NOMO-1 (cell line): ENCODE data around the gene POMGNT2.

Source experiments
- DNase-seq, 2 experiments: peaks; one replicate each; lab custom pipeline; 2025; ENCODE audit not compliant: unreplicated experiment in 2 of 2; lab: John Stamatoyannopoulos, UW

Gene POMGNT2

DNA sequence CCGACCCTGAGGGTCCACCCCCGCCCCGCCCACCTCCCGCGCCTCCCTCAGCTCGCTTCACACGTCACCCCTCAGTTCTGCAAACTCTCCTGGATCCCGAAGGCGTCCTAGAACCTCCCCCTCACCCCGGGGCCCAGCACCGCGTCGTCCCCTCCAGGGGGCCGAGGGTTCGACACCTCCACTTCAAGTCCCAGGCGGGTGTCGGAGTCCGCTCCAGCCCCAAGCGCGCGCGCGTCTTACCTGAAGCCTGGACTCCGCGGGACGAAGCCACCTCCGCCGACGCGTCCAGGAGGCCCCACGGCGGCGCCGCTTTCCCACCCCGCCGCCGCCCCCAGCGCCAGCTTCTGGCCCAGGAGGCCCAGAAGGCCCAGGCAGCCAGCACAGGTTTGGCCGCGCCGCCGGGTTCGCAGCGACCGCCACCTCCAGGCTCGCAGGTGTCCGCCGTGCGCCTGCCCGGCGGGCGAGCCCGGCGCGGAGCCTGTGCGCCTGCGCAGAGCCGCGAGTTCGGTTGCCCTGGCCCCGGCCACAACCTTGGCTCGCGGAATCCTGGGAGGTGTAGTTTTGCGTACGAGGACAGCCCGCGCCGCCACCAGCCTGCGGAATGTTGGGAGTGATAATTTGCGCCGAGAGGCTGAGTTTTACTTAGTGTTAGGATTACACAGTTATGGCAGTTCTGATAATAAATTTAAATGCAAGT lies at the start of gene POMGNT2:
Gene POMGNT2, minus strand, starts transcription at position 484 of the 697 bp plus-strand sequence. CDS start 24,648 bp downstream, outside the sequence.
- peak; percentile 77 to 93 for DNase-seq

DNA sequence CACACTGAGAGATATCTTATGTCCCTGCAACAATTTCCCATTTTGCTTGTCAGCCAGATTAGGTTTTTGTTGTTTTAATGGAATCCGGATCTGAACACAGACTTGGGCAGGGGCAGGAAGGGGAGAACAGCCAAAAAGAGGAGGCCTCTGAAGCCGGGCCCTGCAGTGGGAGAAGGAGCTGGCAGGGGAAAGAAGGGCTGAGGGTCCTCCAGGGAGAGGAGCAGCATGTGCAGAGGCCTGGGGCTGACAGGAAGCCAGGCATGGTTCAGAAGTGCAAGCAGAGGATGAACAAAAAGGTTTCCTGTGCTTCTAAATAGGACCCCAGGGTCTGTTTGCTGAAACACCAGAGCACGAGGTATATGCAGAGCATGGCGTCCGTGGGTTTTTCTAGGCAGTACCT lies 49.1 kb upstream of the POMGNT2 start:
- DNase-seq: no peak

DNA sequence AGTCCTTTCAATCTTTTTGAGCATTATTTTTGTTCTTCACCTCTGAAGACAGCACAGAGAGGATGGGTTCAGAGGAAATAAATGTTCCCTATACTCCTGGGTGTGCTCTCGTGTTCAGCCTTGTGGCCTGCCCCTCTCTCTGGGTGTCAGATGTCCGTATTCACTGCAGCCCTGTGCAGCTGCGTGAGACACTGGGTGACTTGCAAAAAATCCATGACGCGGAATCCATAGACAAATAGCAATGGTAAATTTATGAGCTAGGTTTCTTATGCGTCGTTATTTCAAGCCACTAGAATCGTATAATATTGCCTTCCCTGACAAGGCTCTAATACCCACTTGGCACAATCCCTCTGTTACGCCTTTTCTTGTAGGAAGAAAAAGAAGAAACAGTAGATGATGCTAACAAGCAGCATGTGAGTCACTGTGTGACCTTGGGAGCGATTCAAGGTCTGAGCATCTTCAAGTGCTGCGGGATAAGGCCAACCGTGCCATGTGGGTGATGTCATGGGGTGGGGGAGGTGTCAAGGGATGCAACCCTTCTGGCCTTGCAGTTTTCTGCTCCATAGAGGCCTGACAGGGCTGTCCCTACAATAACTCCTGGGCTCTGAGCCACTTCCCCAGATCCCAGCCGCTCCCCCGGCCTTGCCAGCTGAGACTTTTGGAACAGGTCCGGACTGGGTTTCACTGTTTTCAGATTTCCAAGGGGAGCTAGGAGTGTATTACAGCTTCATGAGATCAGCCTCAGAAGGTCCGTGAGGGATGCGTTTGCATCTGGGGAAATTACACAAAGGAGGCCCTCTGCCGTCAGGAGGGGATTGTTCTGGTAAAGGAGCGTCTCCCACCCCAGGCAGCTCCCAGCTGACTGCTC lies 47.6 kb upstream of the POMGNT2 start:
- DNase-seq: no peak

DNA sequence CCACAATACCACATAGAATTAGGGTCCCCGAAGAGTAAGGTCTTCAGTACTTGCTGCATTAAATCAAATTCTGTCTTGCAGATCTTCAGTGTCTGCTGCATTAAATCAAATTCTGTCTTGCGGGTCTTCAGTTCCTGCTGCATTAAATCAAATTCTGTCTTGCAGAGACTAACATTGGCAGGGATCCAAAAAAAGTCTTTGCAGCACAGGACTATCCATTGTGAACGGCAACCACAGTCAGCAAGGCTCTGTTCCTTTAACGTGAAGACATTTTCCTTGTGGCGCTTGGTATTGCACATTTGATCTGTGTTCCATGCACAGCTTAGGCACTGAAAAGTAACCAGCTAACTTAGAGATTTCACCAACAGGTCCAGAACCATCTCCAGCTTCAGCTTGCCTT lies 46.8 kb upstream of the POMGNT2 start:
- DNase-seq: peak in 1 of 2 experiments; percentile 3

DNA sequence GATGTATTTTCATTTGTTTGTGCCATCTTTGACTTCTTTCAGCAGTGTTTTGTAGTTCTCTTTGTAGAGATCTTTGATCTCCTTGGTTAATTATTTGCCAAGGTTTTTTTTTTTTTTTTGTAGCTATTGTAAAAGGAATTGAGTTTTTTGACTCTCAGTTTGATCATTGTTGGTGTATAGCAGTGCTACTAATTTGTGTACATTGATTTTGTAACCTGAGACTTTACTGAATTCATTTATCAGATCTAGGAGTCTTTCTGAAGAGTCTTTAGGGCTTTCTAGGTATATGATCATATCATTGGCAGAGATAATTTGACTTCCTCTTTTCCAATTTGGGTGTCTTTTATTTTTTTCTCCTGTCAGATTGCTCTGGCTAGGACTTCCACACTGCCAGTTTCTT lies 42.2 kb upstream of the POMGNT2 start:
- no peak for DNase-seq

DNA sequence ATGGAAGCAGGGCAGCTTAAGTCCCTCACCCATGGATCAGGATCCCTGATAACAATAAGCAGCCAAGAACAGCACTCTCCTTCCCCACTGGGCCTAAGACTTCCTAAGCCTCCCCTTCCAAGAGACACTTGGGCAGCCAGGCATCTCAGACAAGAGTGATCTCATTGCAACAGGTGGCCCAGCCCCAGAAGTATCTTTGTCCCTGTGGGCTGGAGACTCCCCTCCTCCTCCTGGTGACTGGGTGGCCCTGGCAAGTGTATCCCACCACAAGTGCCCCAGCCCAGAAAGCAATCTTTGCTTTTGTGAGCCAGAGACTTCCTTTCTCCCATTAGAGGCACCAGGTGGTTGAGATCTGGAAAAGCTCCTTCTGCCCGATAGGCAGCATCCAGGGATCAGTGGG lies 40.7 kb upstream of the POMGNT2 start:
- DNase-seq: no peak

DNA sequence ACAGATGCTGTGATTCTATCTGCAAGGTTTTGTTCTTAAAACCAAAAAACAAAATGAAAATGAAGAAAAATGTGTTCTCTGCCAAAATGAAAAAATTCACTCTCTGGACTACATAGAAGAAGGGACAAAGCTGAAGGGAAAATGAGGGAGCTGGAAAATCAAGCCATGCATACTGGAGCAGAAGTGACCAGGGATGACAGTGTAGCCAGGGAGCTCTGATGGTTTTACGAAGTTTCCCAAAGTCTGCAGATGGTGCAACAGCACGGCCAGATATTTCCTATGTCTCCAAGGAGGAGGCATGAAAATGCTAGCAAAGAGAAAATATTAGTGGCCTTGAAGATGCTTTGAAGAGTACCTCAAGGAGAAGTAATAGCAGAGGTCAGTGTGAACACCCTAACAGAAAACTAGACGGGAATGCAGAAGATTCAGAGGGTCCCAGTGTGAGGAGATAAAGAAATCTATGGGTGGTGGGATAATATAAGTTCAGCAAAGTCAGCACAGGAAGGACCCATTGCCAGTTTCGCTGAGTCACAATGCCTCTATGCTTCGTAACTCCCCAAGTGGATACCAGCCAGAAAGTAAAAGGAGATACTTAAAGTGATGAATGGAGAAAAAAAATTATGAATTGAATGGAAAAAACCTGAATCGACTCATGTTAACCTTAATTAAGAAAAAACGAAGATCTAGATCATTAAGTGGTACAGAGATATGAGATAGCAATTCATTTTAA lies 39.0 kb upstream of the POMGNT2 start:
- no peak for DNase-seq

DNA sequence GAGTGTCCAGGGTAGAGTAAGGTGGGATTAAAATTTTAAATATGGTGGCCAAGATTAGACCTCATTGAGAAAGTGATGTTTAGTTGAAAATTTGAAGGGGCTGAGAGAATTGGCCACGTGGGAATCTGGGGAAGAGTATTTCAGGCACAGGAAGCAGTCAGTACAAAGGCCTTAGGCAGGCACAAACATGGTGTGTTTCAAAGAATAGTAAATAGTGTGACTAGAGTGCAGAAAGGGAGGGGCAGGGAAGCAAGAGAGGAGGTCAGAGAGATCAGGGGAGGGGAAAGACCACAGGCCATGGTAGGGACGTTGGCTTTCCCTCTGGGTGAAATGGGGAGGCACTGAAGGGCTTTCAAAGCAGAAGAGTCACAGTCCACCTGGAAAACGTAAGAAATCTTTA lies 36.6 kb upstream of the POMGNT2 start:
- no peak for DNase-seq

DNA sequence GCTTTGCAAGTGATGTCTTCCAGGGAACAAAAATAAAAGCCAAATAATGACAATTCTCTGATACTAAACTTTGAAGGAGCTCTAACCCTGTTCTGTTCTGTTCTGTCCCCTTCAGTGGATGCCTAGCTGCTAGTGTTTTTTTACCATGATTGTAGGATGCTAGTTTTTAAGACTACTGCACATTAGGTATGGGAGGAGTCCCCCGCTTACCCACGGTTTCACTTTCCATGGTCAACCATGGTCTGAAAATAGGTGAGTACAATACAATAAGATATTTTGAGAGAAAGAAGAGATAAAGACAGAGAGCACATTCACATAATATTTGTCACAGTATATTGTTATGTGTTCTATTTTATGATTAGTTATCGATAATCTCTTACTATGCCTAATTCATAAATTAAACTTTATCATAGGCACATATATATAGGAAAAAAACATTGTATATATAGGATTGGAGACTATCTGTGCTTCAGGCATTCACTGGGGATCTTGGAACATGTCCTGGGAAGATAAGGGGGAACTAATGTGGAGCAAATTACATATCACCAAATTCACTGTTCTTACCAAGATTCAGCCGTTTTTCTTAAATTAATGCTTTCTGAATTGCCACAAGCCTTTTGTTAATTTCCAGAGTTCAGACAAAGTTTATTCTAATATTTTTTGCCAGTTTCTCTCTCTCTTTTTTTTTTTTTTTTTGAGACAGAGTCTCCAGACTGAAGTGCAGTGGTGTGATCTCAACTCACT lies 32.8 kb upstream of the POMGNT2 start:
- no peak for DNase-seq

DNA sequence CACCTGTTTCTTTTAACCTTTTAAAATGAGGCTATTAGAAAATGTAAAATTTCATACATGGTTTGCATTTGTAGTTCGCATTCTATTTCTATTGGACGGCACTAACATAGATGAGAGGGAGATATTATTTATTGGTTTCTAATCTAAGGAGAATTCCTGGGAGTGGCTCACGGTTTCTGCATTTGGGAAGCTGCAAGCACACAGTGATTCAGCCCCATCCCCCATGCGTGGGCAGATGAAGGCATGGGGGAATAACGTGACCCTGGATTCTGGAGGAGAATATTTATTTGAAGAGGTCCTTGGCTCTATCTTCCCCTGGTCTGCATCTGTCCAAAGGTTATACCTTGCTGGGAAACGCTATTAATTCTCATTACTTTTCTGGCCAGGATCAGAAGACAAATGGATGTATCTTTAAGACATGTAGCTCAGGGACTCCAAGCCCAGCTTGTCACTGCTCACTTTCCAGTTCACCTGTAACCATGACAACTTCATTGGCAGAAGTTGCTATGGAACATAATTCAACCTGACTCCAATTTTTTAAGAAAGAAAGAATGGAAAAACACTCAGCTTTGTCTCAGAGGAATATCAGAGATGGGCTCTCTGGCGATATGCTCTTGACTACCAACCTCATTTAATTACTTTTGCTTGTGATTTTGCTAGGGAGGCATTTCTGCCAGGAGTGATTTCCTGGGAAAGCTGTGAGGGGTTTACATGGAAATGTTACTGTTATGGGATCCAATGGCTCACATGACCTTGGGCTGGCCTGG lies 27.2 kb upstream of the POMGNT2 start:
- no peak for DNase-seq

DNA sequence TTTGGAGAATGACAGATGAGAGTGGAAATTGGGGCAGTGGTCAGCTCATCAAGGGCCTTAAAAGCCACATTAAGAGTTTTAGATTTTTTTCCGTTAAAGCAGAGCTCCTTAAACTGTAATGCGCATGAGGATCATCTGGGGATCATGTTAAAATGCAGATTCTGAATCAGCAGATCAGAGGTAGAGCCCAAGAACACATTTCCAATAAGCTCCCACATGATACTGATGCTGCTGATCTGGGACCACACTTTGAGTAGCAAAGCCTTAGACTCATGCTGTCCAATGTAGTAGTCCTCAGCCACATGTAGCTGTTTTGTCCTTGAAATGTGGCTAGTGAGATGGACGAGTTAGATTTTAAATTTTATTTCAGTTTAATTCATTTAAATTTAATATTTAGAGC lies 26.3 kb upstream of the POMGNT2 start:
- no peak for DNase-seq

DNA sequence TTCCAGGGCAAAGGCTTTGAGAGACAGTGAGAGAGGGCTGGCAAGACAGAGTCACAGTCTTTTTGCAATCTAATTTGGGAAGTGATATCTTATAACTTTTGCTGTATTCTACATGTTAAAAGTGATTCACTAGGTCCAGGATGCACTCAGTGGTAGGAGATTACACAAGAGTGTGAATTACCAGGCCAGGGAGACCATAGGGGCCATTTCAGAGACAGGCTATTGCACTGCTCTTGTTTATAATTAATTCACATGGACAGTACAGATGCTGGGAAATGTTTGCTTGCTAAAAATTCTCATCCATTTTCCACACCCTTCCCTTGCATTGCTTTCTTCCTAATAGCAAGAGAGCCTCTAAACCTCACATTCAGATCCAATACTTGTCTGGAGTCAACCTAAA lies 22.6 kb upstream of the POMGNT2 start:
- DNase-seq: no peak

DNA sequence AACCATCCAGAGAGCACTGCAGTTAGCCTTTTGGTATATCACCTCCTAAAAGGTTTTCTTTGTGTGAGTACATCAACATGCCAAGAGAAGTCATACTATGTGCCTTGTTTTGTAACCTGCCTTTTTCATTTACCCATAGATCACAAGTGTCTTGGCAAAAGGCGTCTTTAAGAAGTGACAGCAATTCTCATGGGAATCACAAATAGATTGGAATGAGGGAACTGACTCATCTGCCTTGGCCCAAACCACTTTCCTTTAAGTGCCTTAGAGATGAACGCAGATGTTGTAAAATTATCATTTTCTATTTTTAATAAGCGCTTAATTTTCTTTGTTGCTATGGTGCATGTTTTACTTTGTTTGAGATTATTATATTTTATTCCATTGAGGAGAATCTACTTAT lies 20.7 kb upstream of the POMGNT2 start:
- no peak for DNase-seq

DNA sequence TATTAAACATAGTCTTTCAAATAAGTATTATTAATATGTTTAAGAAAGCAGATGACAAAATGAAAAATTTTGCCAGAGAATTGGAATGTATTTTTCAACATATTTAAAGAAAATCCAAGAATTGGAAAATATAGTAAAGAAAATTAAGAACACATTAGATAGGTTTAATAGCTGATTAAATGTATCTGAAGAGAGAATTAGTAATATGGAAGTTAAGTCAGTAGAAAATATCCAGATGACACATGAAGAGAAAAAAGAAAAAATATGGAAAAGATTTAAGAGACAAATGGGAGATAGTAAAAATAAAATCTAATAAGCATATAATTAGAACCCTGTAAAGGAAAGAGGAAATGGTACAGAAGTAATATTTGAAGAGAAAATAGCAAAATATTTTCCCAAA lies 18.0 kb upstream of the POMGNT2 start:
- no peak for DNase-seq

DNA sequence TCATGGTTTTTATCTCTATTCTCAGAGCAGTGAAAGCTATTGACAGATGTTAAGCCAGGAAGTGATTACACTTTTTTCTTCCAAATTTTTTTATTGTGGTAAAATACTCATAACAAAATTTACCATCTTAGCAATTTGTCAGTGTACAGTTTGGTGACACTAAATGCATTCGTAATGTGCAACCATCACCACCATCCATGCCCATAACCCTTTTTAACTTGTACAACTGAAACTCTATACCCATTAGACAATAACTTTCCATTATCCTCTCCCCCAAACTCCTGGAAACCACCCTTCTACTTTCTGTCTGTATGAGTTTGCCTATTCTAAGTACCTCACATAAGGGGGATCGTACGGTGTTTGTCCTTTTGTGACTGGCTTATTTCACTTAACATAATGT lies 15.1 kb upstream of the POMGNT2 start:
- no peak for DNase-seq

DNA sequence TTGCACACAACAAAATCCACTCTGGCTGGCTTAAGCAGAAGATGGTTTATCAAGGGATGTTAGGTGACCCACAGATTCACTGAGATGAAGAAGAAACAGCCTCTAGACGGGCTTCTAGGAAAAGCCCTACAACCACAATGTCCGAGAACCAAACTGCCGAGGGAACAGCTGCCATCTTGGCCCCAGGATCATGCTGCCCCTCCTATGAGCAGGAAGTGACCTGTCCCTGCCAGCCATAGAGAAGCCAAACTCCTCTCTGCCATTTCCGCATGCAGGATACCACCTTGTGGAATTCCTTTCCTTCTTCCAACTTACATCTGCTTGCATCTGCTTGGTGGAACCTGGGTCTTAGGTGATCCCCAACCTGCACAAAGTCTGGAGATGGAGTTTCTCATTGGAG lies 11.4 kb upstream of the POMGNT2 start:
- DNase-seq: no peak

DNA sequence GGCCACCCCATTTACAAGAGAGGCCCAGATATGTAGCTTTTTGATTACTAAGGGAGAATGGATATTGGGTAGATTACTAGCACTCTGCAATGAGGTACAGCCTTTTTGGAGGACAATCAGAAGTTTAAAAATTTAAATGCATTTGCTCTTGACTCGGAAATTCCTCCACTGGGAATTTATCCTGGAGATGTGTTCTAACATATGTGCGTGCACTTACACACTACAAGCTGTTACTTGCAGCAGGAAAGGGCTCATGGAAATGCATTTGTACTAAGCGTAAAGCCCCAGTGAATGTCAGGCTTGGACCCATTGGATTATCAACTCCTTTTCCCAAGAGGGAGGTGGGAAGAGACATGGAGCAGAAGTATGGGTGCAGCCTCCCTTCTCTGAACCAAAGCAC lies 7.8 kb upstream of the POMGNT2 start:
- DNase-seq: no peak

DNA sequence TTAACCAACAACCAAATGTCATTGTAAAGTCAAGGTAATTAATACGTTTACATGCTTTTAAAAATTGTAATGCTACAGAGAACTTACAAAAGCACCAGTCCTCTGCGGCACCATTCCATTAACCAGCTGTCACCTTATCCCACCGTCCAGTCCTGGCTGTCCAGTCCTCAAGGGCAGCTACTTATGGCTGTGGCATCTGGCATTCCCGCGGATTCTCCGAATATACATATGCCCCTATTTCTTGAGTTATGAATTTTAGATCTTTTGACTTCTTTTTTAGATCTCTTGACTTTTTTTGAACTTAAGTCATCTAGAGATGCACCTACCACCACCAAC lies 382 bp upstream of the POMGNT2 start:
- no peak for DNase-seq

DNA sequence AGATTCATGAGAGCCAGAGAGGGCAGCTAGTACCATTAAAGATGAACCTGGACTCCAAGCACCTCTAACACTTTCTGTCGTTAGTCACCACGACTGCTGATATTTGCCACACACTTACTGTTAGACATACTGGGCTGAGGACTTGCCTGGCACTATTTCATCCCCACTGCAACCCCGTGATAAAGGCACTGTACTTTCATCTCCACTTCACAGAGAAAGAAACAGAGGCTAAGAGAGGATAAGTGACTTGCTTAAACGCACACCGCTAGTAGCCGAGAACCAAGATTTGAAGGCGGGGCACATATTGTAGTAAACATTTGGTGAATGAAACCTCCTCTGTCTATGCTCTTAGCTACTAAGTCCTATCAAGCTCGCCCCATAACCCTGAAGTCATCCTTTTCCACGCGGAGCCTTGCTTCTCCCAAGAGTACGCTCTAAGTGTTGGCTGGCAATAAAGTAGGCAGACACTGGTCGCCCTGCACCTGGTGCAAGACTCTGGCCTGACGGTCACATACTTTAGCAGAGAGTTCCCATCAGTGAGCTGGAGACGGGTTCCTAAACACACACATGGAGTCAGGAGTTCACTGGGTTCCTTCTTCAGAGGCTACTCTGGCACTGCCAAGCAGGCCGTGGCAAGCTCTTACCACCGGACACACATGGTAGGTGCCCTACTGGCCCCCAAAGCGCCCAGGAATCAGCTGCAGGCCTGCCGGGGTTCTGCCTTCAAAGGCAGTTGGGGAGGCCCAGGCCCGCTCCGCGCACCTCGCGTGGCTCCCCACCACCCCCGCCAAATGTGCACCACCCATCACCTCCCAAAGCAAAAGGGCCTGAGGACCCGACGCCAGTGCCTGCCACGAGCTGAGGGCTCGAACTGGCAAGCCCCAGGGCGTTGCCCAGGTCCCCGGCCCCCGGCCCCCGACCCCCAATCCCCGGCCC lies 951 bp downstream of the POMGNT2 start:
- DNase-seq: no peak
